Hepatocyte (in vitro differentiated cells): ENCODE data around the gene CCL28. TPM values are rescaled to one million over a fixed set of nuclear protein-coding genes. Genes with fewer than 3 reads are reported as not detected.
A peak's percentile ranks its signal among the peaks of the same experiment; 100 is the strongest.

Source experiments
- DNase-seq: peaks from one replicate; pipeline ENCODE4 v3.0.0-alpha.2; 2016; ENCODE audit warnings: low spot score
- H2AFZ ChIP-seq: fragments of 200-600 bp; sonication (generic); 2 replicates; pipeline ENCODE4 v1.6.0; 2016; ENCODE audit warnings: antibody characterized with exemption, mild to moderate bottlenecking
- H3K27ac ChIP-seq: fragments of 200-600 bp; sonication (generic); 2 replicates; pipeline ENCODE4 v1.5.1; 2016; ENCODE audit warnings: mild to moderate bottlenecking
- H3K27me3 ChIP-seq: fragments of 200-600 bp; sonication (generic); 2 replicates; pipeline ENCODE4 v1.6.1; 2016
- H3K36me3 ChIP-seq: fragments of 200-600 bp; sonication (generic); replicated peaks from 2 replicates; pipeline ENCODE4 v1.5.1; 2016; ENCODE audit warnings: low read depth; ENCODE audit not compliant: insufficient read depth
- H3K4me1 ChIP-seq: fragments of 200-600 bp; sonication (generic); 2 replicates; pipeline ENCODE4 v1.5.1; 2016; ENCODE audit warnings: mild to moderate bottlenecking, moderate library complexity; ENCODE audit not compliant: insufficient read depth
- H3K4me2 ChIP-seq: fragments of 200-600 bp; sonication (generic); 2 replicates; pipeline ENCODE4 v1.6.0; 2016
- H3K4me3 ChIP-seq: fragments of 200-600 bp; sonication (generic); 2 replicates; pipeline ENCODE4 v1.5.1; 2016; ENCODE audit warnings: mild to moderate bottlenecking
- H3K79me2 ChIP-seq: fragments of 200-600 bp; sonication (generic); 2 replicates; pipeline ENCODE4 v1.6.0; 2017; ENCODE audit warnings: mild to moderate bottlenecking
- H3K9me2 ChIP-seq: fragments of 200-600 bp; sonication (generic); replicated peaks from 2 replicates; pipeline ENCODE4 v1.6.0; 2017; ENCODE audit warnings: mild to moderate bottlenecking; ENCODE audit not compliant: insufficient read depth
- H3K9me3 ChIP-seq: fragments of 200-600 bp; sonication (generic); 2 replicates; pipeline ENCODE4 v1.5.1; 2016; ENCODE audit warnings: low read depth, mild to moderate bottlenecking
- H4K20me1 ChIP-seq: fragments of 200-600 bp; sonication (generic); 2 replicates; pipeline ENCODE4 v1.6.0; 2016; ENCODE audit warnings: mild to moderate bottlenecking; ENCODE audit not compliant: insufficient read depth, poor library complexity, severe bottlenecking
- CTCF ChIP-seq: fragments of 200-600 bp; sonication (generic); IDR thresholded peaks from 2 replicates; pipeline ENCODE4 v1.5.1; 2016; ENCODE audit warnings: antibody characterized with exemption, mild to moderate bottlenecking; ENCODE audit not compliant: poor library complexity
- EZH2 ChIP-seq: fragments of 200-600 bp; sonication (generic); IDR thresholded peaks from 2 replicates; pipeline ENCODE4 v1.6.1; 2016; ENCODE audit warnings: antibody characterized with exemption, mild to moderate bottlenecking, borderline replicate concordance
- EZH2phosphoT487 ChIP-seq: fragments of 200-600 bp; sonication (generic); IDR thresholded peaks from one replicate; pipeline ENCODE4 v1.6.1; 2018; ENCODE audit warnings: antibody characterized with exemption, mild to moderate bottlenecking, low read depth, moderate library complexity; ENCODE audit not compliant: unreplicated experiment, severe bottlenecking
- WGBS: methylation state at CpG from one replicate; pipeline ENCODE4 v1.1.6; 2016; ENCODE audit warnings: low lambda C conversion rate; ENCODE audit errors: missing lambda C conversion rate; 5-methylcytosine and 5-hydroxymethylcytosine counted together
- polyA plus RNA-seq: library from polyadenylated mRNA; unstranded; fragments of >200 nt; fragmentation: Nextera tagmentation; extraction: Ambion mirVana; gene quantifications from 2 replicates; pipeline ENCODE4 v1.2.1, GENCODE V29; 2016
- total RNA-seq: library from RNA; depleted of rRNA; stranded (reverse); fragments of >200 nt; gene quantifications from 2 replicates; pipeline ENCODE4 v1.2.3, GENCODE V29; 2014

Gene CCL28
- total and polyA plus RNA-seq, 2 experiments from 2014 or later: 0.80 to 1.1 TPM

GRCh38 chr5:43422143-43422542 is 10.0 kb upstream of the CCL28 start:
- WGBS: 35% methylated on average over 2 of the region's 2 CpGs
- TF ChIP-seq EZH2phosphoT487 (no peak), EZH2 (no peak), CTCF (no peak)
- H3K9me3 ChIP-seq: no peaks in the 10 kb centered on the region
- no peaks in the 10 kb centered on the region for H3K27me3 ChIP-seq
- no peak overlapping the region for H2AFZ ChIP-seq
- no peaks in the 10 kb centered on the region for H3K79me2 ChIP-seq
- no peaks in the 10 kb centered on the region for H3K9me2 ChIP-seq
- peak overlapping the region; percentile 39 for H3K4me2 ChIP-seq
- peaks cover 6% of the 10 kb centered on the region for H3K4me1 ChIP-seq
- DNase-seq: peak; percentile 63
- no peak overlapping the region for H3K4me3 ChIP-seq
- peak overlapping the region; percentile 80 for H3K27ac ChIP-seq
- H3K36me3 ChIP-seq: no peaks in the 10 kb centered on the region
- H4K20me1 ChIP-seq: no peaks in the 10 kb centered on the region

- Histone ChIP-seq H3K36me3 (no peaks in the 10 kb centered on the region), H3K4me1 (peaks cover 6% of the 10 kb centered on the region), H3K9me3 (no peaks in the 10 kb centered on the region), H2AFZ (no peak overlapping the region), H4K20me1 (no peaks in the 10 kb centered on the region), H3K27ac (peak overlapping the region; percentile 80), H3K27me3 (no peaks in the 10 kb centered on the region), H3K4me2 (peak overlapping the region; percentile 15), H3K9me2 (no peaks in the 10 kb centered on the region), H3K79me2 (no peaks in the 10 kb centered on the region), H3K4me3 (no peak overlapping the region)
- TF ChIP-seq EZH2 (no peak), CTCF (no peak), EZH2phosphoT487 (no peak)
- 97% methylated on average over 7 of the region's 7 CpGs for WGBS
- DNase-seq: no peak
These were observed 9.4 kb upstream of the CCL28 start for GRCh38 chr5:43421450-43422133.

- no peak for DNase-seq
- Histone ChIP-seq H3K9me3 (no peaks in the 10 kb centered on the region), H3K79me2 (no peaks in the 10 kb centered on the region), H3K4me3 (no peak overlapping the region), H3K4me2 (no peak overlapping the region), H4K20me1 (no peaks in the 10 kb centered on the region), H3K27ac (no peak overlapping the region), H2AFZ (no peak overlapping the region), H3K4me1 (peaks cover 6% of the 10 kb centered on the region), H3K9me2 (no peaks in the 10 kb centered on the region), H3K36me3 (no peaks in the 10 kb centered on the region), H3K27me3 (no peaks in the 10 kb centered on the region)
- no peak for TF ChIP-seq CTCF
- TF ChIP-seq EZH2phosphoT487: no peak
- no peak for TF ChIP-seq EZH2
- WGBS: 73% methylated on average over 4 of the region's 4 CpGs
These were observed 8.1 kb upstream of the CCL28 start for GRCh38 chr5:43420241-43420640.
